ENCODE results near the gene MAP7D2.

- TF ChIP-seq ZNF311 (CRISPR knock-in tag; IDR thresholded peaks at IDR 0.05), result no peak
- TF ChIP-seq USF2 (CRISPR knock-in tag; IDR thresholded peaks at IDR 0.05), result no peak
- TF ChIP-seq GTF2F1 (IDR thresholded peaks at IDR 0.05; ENCODE audit: low read depth, low read length), result no peak
Measured at GRCh38 chrX:20029728-20030127, 87.0 kb downstream of the MAP7D2 start.
